Loucy (cell line): ENCODE results near the gene CAMSAP1.

Experiments
- H2AFZ ChIP-seq: fragments of 200-600 bp; sonication (generic); 2 replicates; pipeline ENCODE4 v1.6.0; 2016; ENCODE audit warnings: antibody characterized with exemption, mild to moderate bottlenecking, low read length, moderate library complexity
- H3F3A ChIP-seq: fragments of 200-600 bp; 2 replicates; pipeline ENCODE4 v1.6.0; 2016; ENCODE audit warnings: antibody characterized with exemption, low read depth, mild to moderate bottlenecking
- H3K27me3 ChIP-seq: fragments of 200-600 bp; sonication (generic); 2 replicates; pipeline ENCODE4 v1.6.1; 2014; ENCODE audit warnings: low read length, mild to moderate bottlenecking; ENCODE audit not compliant: insufficient read depth, poor library complexity, severe bottlenecking
- H3K36me3 ChIP-seq: fragments of 200-600 bp; sonication (generic); 2 replicates; pipeline ENCODE4 v1.6.1; 2016; ENCODE audit warnings: low read length; ENCODE audit not compliant: insufficient read depth
- H3K4me1 ChIP-seq: fragments of 200-600 bp; sonication (generic); 2 replicates; pipeline ENCODE4 v1.5.1; 2014; ENCODE audit warnings: low read length, mild to moderate bottlenecking; ENCODE audit not compliant: insufficient read depth, poor library complexity, severe bottlenecking
- H3K4me2 ChIP-seq: fragments of 200-600 bp; sonication (generic); 2 replicates; pipeline ENCODE4 v1.6.0; 2014; ENCODE audit warnings: antibody characterized with exemption, low read length, low read depth, mild to moderate bottlenecking; ENCODE audit not compliant: poor library complexity, severe bottlenecking
- H3K4me3 ChIP-seq: fragments of 200-600 bp; sonication (generic); 2 replicates; pipeline ENCODE4 v1.5.1; 2014; ENCODE audit warnings: low read length, mild to moderate bottlenecking, mixed read lengths; ENCODE audit not compliant: poor library complexity, severe bottlenecking
- H3K79me2 ChIP-seq: fragments of 200-600 bp; sonication (generic); 2 replicates; pipeline ENCODE4 v1.6.1; 2014; ENCODE audit warnings: low read length; ENCODE audit not compliant: insufficient read depth
- H3K9ac ChIP-seq: fragments of 200-600 bp; sonication (generic); 2 replicates; pipeline ENCODE4 v1.6.0; 2014; ENCODE audit warnings: mild to moderate bottlenecking, low read depth, low read length, moderate library complexity; ENCODE audit not compliant: poor library complexity, severe bottlenecking
- H3K9me2 ChIP-seq: fragments of 200-600 bp; sonication (generic); replicated peaks from 2 replicates; pipeline ENCODE4 v1.6.1; 2016; ENCODE audit warnings: low read depth, low read length, mixed read lengths
- H3K9me3 ChIP-seq: fragments of 200-600 bp; sonication (generic); 2 replicates; pipeline ENCODE4 v1.6.1; 2014; ENCODE audit warnings: mild to moderate bottlenecking, antibody characterized with exemption, low read length, low read depth; ENCODE audit not compliant: insufficient read depth
- H4K20me1 ChIP-seq: fragments of 200-600 bp; sonication (generic); 2 replicates; pipeline ENCODE4 v1.6.0; 2014; ENCODE audit warnings: antibody characterized with exemption, low read length, mild to moderate bottlenecking; ENCODE audit not compliant: insufficient read depth, poor library complexity, severe bottlenecking
- CTCF ChIP-seq: fragments of 200-600 bp; sonication (generic); conservative IDR thresholded peaks from 2 replicates; pipeline ENCODE4 v1.5.1; 2014; ENCODE audit warnings: mild to moderate bottlenecking, antibody characterized with exemption, low read length
- EZH2phosphoT487 ChIP-seq: fragments of 200-600 bp; IDR thresholded peaks from 2 replicates; pipeline ENCODE4 v1.6.1; 2018; ENCODE audit warnings: antibody characterized with exemption, mild to moderate bottlenecking, moderate library complexity, borderline replicate concordance

The CAMSAP1 gene

GRCh38 chr9:135929656-135930445 lies 22.5 kb upstream of the CAMSAP1 start:
- no peaks in the 10 kb centered on the region for H4K20me1 ChIP-seq
- H3K9me2 ChIP-seq, result no peaks in the 10 kb centered on the region
- peaks cover 12% of the 10 kb centered on the region; the same call in 1 of the 2 replicates for H3K36me3 ChIP-seq
- H3K79me2 ChIP-seq, result no peaks in the 10 kb centered on the region
- no peak overlapping the region for H2AFZ ChIP-seq
- no peak overlapping the region for H3K9ac ChIP-seq
- H3F3A ChIP-seq, result no peaks in the 10 kb centered on the region
- H3K4me3 ChIP-seq, result no peak overlapping the region
- H3K4me2 ChIP-seq, result no peak overlapping the region
- TF ChIP-seq EZH2phosphoT487 (no peak), CTCF (no peak)
- no peaks in the 10 kb centered on the region for H3K9me3 ChIP-seq
- H3K27me3 ChIP-seq, result no peaks in the 10 kb centered on the region
- H3K4me1 ChIP-seq, result no peaks in the 10 kb centered on the region

- H3K4me1 ChIP-seq, result no peaks in the 10 kb centered on the region
- H3F3A ChIP-seq, result no peaks in the 10 kb centered on the region
- H4K20me1 ChIP-seq, result no peaks in the 10 kb centered on the region
- no peaks in the 10 kb centered on the region for H3K79me2 ChIP-seq
- H3K36me3 ChIP-seq, result peaks cover 12% of the 10 kb centered on the region; the same call in 1 of the 2 replicates
- H3K4me3 ChIP-seq, result no peak overlapping the region
- H3K9me3 ChIP-seq, result no peaks in the 10 kb centered on the region
- no peaks in the 10 kb centered on the region for H3K27me3 ChIP-seq
- no peaks in the 10 kb centered on the region for H3K9me2 ChIP-seq
- TF ChIP-seq EZH2phosphoT487 (no peak), CTCF (no peak)
- no peak overlapping the region for H3K9ac ChIP-seq
- no peak overlapping the region for H3K4me2 ChIP-seq
- H2AFZ ChIP-seq, result no peak overlapping the region
Observed at GRCh38 chr9:135928731-135929655, 21.6 kb upstream of the CAMSAP1 start.

GRCh38 chr9:135928074-135928730 lies 20.9 kb upstream of the CAMSAP1 start:
- TF ChIP-seq CTCF (no peak), EZH2phosphoT487 (no peak)
- Histone ChIP-seq H3K4me1 (no peaks in the 10 kb centered on the region), H3K4me2 (no peak overlapping the region), H3K36me3 (peaks cover 10% of the 10 kb centered on the region; the same call in 1 of the 2 replicates), H4K20me1 (no peaks in the 10 kb centered on the region), H3F3A (no peaks in the 10 kb centered on the region), H3K9me3 (no peaks in the 10 kb centered on the region), H3K9me2 (no peaks in the 10 kb centered on the region), H3K4me3 (no peak overlapping the region), H3K79me2 (no peaks in the 10 kb centered on the region), H3K27me3 (no peaks in the 10 kb centered on the region), H2AFZ (no peak overlapping the region), H3K9ac (no peak overlapping the region)
